ENCODE measurements around the gene TNFRSF8.
"Not testable (repeated sequence)": the region's sequence is repeated elsewhere in the genome, so short reads cannot be mapped to it uniquely, and the experiment has no call there.

The TNFRSF8 gene

DNA sequence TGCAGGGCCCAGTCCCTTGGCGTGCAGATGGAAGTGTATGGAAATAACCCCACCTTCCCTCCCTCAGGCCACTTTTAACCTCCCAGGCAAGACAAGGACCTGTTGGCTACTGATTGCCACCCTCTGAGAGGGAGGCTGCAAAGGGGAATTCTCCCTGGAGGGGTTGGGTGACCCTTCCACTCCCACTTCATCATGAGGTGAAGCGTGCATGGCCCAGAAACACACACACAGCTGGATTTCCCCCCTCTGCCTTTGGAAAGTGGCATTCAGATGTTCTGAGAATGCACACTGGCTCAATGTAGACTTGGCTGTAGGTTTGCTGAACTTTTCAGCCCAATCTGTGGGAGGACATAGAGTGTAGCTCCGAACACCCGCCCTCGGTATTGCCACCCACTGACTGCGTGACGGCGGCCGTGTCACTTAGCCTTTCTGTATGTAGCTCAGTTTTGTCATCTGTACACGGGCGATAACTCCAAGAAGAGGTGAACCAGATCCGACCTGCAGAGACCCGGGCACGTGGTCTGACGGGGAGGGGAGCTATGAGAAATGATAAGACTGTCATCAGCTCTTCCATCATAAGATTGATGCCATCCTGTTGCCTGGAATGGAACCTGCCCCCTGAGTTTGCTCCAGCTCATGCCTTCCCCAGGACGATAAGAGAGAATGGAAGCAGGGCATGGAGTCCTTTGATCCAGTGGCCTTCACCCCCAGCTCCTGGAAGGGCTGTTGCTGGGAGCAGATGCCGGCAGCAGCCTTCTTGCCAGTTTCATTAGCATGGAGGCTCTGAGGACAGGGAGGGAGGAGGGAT, 24.5 kb upstream of the TNFRSF8 start:
- no peak for FAIRE-seq
- DNase-seq (ENCODE audit: insufficient read length, low spot score), result no peak

DNA sequence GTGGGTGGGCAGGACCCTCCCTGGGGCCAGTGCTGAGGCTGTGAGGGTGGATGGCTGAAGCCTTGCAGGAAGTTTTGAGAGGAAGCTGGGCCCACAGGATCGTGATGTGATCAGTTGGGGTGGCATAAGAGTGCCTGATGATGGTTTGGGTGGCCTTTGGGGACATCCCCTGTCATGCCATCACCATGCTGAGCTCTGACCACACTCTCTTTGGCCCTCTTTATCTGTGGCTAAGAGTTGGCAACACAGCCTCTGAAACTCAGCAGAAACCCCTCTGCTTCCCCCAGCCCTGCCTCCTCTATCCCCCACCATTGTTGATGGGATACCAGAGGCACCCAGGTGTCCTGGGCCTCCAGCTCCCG, 24.0 kb upstream of the TNFRSF8 start:
- FAIRE-seq, result no peak
- no peak for DNase-seq (ENCODE audit: insufficient read length, low spot score)

DNA sequence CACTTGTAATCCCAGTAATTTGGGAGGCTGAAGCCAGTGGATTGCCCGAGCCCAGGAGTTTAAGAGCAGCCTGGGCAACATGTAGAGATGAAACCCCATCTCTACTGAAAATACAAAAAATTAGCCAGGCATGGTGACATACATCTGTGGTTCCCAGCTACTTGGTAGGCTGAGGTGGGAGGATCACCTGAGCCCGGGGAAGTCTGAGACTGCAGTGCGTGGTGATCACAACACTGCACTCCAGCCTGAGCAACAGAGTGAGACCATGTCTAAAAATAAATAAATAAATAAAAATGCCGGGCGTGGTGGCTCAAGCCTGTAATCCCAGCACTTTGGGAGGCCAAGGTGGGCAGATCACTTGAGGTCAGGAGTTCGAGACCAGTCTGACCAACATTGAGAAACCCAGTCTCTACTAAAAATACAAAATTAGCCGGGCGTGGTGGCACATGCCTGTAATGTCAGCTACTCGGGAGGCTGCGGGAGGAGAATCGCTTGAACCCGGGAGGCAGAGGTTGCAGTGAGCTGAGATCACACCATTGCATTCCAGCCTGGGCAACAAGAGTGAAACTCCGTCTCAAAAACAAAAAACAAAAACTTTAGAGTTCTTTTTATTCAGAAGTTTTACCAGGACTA, 23.2 kb upstream of the TNFRSF8 start:
- FAIRE-seq; DNase-seq (ENCODE audit: insufficient read length, low spot score): not testable (repeated sequence)

DNA sequence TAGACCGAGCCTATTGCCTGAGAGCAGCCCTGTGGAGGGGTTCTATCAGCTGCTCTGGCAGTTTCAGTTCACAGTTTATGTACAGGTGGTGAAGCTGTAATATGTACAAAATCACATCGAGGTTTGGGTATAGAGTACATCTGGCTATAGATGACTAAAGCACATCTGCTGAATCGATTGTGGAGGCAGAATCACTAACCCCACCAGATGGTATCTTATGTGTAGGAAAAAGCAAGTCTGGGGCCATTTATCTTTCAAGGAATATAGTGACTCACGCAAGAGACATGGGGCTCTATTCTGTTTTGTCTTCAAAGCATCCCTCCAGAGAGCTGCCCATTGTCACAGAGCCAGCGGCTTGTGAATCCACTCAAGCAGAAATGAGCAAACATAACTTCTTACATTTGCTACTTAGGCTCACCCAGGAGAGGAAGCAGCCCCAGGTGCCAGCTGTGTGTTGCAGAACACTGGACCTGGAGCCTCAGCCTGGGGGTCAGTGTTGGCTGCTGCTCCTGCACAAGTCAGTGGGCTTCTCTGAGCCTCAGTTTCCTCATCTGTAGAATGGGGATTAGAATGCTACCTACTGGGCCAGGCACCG, 22.5 kb upstream of the TNFRSF8 start:
- no peak for FAIRE-seq

DNA sequence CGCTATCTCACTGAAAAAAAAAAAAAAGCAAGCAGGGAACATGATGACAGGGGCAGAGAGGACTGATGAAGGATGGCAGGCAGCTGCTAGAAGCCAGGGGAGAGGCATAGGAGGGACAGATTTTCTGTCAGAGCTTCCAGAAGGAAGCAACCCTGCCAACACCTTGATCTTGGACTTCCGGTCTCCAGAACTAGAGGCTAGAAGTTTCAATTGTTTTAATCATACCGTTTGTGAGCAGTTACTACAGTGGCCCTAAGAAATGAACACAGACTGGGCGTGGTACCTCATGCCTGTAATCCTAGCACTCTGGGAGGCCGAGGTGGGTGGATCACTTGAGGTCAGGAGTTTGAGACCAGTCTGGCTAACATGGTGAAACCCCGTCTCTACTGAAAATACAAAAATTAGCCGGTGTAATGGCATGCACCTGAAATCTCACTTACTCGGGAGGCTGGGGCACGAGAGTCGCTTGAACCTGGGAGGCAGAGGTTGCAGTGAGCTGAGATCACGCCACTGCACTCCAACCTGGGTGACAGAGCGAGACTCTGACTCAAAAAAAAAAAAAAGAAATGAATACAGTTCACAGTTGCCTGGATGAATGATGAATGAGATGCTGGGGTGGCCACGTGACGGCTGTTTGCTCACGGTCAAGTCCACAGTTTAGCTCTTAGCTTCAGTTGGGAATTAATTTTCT, 18.8 kb upstream of the TNFRSF8 start:
- not testable (repeated sequence) for FAIRE-seq; DNase-seq (ENCODE audit: insufficient read length, low spot score)

More for the DNA sequence above, 22.5 kb upstream of the TNFRSF8 start:
- DNase-seq (ENCODE audit: insufficient read length, low spot score), result no peak

DNA sequence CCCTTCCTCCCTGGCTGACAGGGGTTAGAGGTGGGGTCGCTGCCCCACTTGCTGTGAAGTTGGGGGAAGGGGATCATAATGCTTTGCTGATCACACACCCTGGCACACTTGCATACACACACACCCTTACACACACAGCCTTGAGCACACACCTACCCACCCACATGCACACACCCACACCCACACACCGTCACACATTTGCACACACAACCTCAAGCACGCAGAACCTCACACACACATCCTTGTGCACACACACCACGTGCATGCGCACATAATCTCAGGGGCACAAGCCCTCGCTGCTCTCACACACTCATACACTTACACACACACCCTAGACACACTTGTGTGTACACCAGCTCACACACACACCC, 16.4 kb upstream of the TNFRSF8 start:
- no peak for DNase-seq (ENCODE audit: insufficient read length, low spot score)
- no peak for FAIRE-seq

DNA sequence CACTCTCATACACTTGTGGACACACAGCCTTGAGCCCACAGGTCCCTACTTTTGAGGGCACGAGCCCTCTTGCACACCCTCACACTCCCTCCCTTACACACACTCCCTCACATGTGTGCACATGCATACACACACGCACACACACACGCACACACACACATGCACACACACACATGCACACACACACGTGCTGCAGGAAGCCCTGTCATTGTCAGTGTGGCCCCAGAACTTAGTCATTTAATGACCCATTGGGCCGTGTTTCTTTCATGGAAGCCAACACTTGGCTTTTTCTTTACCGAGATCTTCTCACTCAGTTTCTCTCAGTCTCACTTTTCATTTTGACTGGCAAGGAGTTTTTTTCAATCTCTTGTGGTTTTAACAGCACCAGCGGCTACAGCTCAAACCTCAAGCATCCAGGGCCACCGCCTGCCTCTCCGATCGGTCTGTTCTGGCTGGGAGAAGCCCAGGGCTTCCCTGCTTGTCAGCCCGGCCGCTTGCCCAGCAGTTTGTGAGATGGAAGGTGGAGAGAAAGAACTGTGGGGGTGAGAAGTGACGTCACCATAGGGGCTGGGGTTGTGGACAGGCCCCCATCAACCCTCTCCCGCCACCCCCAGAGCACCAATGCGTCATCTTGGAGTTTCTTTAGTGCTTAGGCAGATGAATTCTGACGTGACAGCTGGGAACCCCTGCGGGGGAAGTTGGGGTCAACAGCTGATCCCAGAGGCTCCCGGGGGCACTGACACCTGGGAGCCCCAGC, 15.8 kb upstream of the TNFRSF8 start:
- no peak for FAIRE-seq
- DNase-seq (ENCODE audit: insufficient read length, low spot score), result no peak

DNA sequence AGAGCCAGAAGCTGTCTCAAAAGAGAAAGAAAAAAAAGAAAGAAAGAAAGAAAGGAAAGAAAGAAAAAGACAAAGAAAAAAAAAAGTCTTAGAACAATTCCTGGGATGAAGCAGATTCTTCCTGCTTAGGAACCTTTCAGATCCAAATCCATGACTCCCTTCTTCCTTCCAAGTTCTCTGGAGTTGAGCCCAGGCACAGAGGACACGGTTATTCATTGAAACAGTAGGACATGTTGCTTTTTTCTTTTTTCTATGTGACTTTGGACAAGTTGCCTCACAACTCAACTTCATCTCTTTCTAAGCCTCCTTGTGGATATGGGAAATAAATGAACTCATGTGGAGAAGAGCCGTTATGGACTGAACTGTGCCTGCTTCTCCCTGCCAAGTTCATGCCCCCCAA, 14.7 kb upstream of the TNFRSF8 start:
- DNase-seq (ENCODE audit: insufficient read length, low spot score) (no peak), FAIRE-seq (no peak)

DNA sequence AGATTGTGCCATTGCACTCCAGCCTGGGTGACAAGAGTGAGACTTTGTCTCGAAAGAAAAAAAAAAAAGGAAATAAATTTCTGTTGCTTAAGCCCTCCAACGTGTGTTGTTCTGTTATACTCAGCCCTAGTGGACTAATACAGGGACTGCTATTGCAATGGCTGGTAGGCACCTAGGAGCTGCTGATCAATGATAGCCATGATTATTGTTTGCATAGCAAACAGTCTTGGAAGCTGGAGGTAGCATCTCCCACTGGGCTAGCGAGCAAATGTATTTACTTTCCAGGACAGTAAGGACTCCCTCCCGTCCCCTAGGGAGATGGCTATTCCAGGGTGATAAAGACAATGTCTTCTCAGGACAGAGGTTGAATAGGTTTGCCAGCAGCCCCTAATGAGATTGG, 13.5 kb upstream of the TNFRSF8 start:
- no peak for DNase-seq (ENCODE audit: insufficient read length, low spot score)
- no peak for FAIRE-seq

DNA sequence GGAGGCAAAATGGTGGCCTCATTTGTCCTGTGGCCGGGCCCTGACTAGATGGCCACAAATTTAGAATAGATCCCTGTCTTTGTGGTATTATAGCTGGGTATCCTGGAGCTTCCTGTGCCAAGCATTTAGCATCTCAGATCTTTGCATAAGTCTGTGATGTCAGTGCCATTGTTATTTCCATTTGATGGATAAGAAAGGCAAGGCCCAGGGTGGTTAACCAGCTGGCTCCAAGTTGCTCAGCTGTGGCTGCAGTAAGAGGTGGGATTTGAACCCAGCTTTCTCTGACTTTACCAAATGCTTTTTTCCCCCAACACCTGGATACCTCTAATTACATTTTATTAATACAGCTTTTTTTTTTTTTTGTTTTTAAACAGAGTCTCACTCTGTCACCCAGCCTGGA, 11.7 kb upstream of the TNFRSF8 start:
- FAIRE-seq (no peak), DNase-seq (ENCODE audit: insufficient read length, low spot score) (no peak)

DNA sequence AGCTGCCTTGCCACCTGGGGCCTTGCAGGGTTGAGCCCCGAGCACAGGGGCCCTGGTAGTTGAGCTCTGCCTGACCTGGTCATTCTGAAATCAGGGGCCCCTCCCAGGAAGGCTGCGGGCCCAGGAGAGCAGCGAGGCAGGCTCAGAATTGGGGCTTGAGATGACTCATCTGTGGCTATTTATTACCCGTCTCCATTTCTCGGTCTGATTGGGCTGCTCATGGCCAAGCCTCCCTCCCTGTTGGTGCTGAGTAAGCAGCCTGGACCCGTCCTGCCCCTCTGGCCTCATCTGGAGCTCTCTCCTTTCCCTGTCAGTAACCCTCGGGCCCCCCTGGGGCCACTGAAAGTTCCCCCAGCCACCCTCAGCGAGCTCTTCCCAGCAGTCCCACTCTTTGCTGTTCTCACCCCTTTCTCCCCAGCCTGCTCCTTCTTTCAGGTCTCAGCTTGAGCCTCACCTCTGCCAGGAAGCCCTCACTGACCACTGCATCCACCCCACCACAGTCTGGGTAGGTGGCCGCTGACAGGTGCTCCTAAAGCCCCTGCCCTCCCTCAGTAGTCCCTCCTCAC, 11.0 kb upstream of the TNFRSF8 start:
- FAIRE-seq (peak; percentile 59), DNase-seq (ENCODE audit: insufficient read length, low spot score) (peak; percentile 89)

DNA sequence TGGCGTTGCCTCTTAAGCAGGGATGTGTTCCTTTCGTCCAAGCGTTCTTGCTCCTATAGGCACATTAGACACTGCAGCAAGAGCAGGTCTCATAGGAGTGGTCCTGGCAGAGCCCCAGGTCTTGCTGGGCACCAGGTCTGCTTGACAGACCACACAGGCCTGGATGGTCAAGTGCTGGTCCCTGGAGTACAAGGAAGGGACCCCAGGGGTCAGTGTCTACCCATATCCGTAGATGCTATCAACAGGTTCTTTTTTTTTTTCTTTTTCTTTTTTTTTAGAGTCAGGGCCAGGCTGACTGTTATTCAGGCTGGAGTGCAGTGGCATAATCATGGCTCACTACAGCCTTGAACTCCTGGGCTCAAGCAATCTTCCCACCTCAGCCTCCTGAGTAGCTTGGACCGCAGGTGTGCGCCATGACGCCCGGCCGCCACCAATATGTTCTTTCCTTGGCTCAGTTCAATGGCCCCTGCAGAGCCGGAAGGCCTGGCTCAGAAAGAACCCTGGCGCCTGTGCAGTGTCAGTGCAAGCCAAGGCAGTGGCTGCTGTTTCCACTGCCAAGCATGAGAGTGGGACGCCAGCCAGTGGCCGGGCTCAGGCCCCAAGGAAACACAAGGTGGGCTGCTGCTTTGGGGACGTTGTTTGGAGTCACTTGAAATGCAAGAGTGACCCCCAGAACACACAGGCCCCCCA, 10.0 kb upstream of the TNFRSF8 start:
- DNase-seq (ENCODE audit: insufficient read length, low spot score), result no peak
- FAIRE-seq, result no peak

DNA sequence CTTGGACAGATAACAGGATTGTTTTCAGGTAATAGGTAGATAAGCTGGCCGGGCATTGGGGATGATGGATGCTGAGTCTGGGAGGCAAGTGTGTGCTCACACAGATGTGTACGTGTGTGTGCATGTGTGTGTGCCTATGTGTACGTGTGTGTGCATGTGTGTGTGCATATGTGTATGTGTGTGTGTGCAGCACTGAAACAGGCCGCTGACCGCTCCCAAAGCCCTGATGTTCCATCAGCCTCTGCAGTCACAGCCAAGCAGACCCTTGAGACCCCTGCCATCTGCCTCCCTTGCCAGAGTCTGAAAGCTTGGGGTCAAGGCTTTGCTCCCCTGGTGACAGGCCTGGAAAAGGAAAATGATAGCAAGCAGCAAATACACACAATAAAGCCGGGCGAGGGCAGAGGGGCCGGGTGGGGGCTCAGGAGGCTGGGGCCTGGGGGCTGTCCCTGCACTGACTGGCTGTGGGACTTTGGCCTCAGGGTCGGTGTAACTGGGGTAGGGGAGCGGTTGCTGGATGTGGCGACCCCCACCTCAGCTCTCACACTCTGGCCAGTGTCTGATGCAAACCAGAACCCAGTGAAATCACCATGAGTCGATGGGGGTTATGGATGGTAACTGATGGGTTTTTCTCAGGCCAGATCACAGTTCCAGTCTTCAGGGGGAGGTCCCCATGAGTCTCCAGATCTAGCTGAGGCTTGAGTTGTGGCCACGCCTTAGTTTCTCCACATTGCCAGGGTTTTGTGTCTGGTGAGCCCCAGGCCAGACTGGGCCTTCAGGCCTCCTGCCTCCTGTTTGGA, 9.2 kb upstream of the TNFRSF8 start:
- DNase-seq (ENCODE audit: insufficient read length, low spot score) (no peak), FAIRE-seq (peak; percentile 81)

DNA sequence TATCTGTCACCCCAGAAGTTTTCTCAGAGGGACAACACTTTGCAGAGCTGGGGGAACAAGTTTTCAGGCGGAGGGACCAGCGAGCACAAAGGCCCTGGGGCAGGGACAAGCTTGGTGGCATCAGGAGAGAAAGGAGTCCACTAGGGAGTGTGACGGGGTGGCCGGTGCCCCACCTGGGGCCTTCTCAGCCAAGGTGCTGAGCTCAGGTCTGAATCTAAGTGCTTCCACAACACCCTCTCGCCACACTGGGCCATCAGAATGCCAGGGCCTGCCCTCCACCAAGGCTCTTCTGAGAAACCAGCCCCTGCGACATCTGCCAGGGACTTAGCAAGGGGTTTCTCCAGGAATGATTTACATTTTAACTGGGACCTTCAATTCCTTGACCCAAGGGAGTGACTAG, 7.8 kb upstream of the TNFRSF8 start:
- no peak for DNase-seq (ENCODE audit: insufficient read length, low spot score)
- no peak for FAIRE-seq

DNA sequence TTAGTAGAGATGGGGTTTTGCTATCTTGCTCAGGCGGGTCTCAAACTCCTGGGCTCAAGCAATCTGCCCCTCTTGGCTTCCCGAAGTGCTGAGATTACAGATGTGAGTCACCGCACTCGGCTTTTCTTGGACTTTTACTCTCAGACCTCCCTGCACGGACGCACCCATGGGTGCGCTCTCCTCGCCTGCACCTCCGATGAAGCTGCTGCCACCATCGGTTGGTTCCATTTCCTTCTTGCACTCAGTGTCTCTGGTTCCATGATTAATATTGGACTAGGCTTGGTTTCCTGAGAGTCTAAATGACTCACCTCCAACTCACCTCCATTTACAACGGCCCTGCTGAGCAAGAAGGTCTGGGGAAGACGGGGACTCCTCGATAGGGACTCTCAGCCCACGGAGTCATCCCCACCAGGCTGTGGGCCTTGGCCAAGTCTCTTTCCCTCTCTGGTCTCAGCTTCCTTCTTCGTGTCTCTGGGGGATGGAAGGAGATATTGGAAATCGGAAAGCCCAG, 6.7 kb upstream of the TNFRSF8 start:
- no peak for FAIRE-seq
- no peak for DNase-seq (ENCODE audit: insufficient read length, low spot score)

DNA sequence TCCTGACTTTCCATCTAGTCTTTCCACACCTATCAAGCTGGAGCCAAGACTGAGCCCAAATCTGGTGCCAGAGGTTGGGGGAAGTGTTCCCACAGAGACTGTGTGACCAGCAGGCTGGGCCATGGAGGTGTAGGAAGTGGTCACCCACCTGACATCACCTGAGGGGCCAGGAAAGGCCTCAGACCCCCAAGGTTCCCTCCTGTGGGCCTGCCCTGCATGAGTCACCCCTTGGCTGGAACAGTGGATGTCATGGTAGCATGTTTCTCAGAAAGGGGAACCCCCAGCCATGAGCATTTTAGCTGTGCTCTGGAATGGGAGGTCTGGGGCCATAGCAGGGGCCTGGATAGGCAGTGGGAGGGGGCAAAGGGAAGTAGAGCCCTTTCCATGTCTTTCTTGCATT, 5.7 kb upstream of the TNFRSF8 start:
- no peak for FAIRE-seq
- no peak for DNase-seq (ENCODE audit: insufficient read length, low spot score)

DNA sequence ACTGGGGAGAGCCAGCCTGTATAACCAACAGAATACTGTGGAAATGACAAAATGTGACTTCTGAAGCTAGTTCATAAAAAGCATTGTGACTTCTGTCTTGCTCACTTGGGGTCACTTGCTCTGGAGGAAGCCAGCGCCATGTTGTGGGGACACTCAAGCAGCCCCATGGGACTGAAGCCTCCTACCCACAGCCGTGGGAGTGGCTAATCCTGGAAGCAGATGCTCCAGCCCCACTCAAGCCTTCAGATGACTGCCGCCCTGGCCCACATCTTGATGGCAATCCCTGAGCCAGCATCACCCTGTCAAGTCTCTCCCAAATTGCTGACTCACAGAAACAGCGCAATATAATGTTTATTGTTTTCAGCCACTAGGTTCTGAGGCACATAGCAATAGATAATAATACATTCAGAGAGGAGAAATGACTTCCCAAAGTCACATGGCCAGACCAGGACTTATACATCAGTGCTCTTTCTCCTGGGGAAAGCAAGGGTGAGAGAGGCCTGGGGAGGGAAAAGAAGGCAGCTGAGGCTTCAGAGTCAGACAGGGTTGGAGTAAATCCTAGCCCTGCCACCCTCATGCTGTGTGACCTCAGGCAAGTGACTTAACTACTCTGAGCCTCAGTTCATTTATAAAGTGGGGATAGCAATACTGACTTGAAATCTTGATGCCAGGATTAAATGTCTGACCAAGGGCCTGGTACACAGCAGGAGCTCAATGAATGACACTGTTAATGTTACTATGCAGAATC, 5.0 kb upstream of the TNFRSF8 start:
- FAIRE-seq (no peak), DNase-seq (ENCODE audit: insufficient read length, low spot score) (no peak)

DNA sequence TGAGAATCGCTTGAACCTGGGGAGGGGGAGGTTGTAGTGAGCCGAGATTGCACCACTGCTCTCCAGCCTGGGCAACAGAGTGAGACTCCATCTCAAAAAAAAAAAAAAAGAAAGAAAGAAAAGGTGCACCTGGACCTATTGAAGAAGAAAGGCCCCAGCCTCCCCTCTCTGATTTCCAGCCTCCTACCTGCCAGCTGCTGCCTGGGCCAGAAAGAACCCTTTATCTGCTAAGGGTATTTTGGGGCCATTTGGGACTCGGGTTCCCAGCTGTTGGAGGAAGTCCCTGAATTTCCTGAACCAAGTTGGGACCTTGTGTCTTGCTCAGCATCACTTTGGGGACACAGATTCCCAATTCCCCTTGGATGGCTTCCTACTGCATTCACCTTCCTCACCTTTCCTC, 3.9 kb upstream of the TNFRSF8 start:
- no peak for DNase-seq (ENCODE audit: insufficient read length, low spot score)
- no peak for FAIRE-seq
